Skeletal muscle tissue (tissue), 4 donors: ENCODE data around the gene PPARA. TPM values are rescaled to one million over a fixed set of nuclear protein-coding genes. Genes with fewer than 3 reads are reported as not detected.
"Not testable (repeated sequence)": the region's sequence is repeated elsewhere in the genome, so short reads cannot be mapped to it uniquely, and the experiment has no call there.

ENCODE experiments used
- H3K27ac ChIP-seq: one replicate; pipeline ENCODE4 v1.7.0; 2013; ENCODE audit warnings: mild to moderate bottlenecking, low read depth, low read length, inconsistent platforms
- H3K27me3 ChIP-seq, 3 donors: one replicate each; pipeline ENCODE4 v1.7.0; 2013; ENCODE audit warnings: low read length in 3 of 3; ENCODE audit not compliant: control insufficient read depth in 3 of 3, insufficient read depth in 3 of 3
- H3K36me3 ChIP-seq, 3 donors: one replicate each; pipeline ENCODE4 v1.7.0; 2013; ENCODE audit warnings: low read length in 3 of 3; ENCODE audit not compliant: control insufficient read depth in 3 of 3, insufficient read depth in 3 of 3
- H3K4me1 ChIP-seq, 3 donors: one replicate each; pipeline ENCODE4 v1.7.0; 2013; ENCODE audit warnings: low read length in 3 of 3, mild to moderate bottlenecking in 3 of 3; ENCODE audit not compliant: control insufficient read depth in 3 of 3, insufficient read depth in 3 of 3
- H3K4me3 ChIP-seq, 3 donors: one replicate each; pipeline ENCODE4 v1.7.0; 2013; ENCODE audit warnings: low read length in 3 of 3
- H3K9ac ChIP-seq, 3 donors: one replicate each; pipeline ENCODE4 v1.7.0; 2013; ENCODE audit warnings: low read length in 3 of 3, mild to moderate bottlenecking in 3 of 3, moderate library complexity in 2 of 3, low read depth in 1 of 3
- H3K9me3 ChIP-seq, 3 donors: one replicate each; pipeline ENCODE4 v1.7.0; 2013; ENCODE audit warnings: low read length in 3 of 3; ENCODE audit not compliant: control insufficient read depth in 3 of 3
- total RNA-seq: library from RNA; depleted of rRNA; stranded (reverse); fragments of >200 nt; gene quantifications from one replicate; pipeline ENCODE4 v1.2.3, GENCODE V29; 2014
- donor health status: Osteomylitis.

PPARA gene
- total RNA-seq, 1 donor from 2014 or later: 18.8 TPM

DNA sequence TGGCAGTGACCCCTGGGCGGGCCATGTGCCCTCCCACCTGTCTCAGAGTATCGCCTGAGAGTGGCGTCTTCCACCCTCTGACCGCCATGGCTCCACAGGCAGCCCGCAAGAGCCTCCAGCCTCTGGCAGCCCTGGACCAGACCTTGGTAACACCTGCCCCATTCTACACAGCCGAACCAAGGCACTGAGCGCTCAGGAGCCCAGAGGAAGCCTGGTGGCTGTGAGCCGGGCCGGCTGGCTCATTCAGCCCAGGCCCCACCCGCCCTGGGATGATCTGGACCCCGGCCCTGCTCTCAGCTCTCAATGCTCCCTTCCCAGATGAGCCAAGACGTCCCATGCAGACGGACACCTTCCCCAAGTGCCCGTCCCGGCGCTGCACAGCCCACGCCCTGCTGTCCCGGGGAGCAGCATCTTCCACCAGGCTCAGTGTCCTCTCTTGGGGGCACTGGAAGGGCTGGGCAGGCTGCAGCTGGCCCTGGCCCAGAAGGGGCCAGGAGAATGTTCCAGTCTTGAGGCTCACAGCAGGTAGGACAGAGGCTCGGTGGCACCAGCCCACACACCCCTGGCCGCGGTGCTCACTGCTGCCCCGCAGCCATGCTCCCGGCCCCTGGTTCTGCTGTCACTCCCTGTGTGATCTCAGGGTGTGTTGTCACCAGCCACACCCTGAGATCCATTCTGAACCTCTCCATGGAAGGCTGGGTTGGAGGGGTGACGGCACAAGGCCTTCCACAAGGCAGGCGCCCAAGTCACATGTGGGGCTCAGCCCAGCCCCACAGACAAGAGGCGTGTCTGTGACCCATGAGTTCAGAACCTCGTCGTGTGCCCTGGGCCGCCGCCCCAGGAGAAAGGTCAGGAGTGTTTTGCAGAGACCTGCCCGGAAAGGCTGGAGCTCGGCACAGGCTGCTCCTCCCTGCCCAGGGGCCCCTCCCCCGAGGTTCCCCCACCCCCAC, 24.2 kb upstream of the PPARA start:
- Histone ChIP-seq H3K9me3 (no peaks in the 10 kb centered on the region), H3K27ac (no peak overlapping the region), H3K9ac (no peak overlapping the region), H3K4me3 (no peak overlapping the region), H3K36me3 (no peaks in the 10 kb centered on the region), H3K27me3 (no peaks in the 10 kb centered on the region), H3K4me1 (peaks cover 6 to 21% (median 21%) of the 10 kb centered on the region in 3 donors)

DNA sequence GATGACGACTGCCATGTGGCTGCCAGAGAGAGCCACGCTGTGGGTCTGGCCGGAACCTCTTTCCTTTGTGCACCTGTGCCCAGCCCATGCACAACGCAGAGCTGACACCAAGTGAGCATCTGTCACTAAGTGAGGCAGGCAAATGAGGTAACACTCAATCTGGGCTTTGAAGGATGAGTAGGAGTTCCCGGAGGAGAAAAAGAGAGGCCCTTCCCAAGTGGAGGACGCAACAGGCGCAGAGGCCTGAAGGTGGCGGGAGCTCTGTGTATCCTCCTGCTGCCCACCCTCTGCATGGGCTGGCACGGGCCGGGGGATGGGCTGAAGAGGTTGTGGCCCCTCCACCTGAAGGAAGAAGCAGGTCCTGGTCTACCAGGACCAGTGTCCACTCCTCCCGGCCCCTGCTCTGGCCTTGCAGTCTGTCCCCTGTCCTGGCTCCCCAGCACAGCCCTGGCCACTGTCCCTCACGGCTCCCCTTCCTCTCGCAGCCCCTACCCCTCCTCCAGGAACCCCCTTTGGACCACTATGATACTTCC, 23.4 kb upstream of the PPARA start:
- Histone ChIP-seq H3K9me3 (no peaks in the 10 kb centered on the region), H3K36me3 (no peaks in the 10 kb centered on the region), H3K4me1 (peaks cover 6 to 21% (median 21%) of the 10 kb centered on the region in 3 donors), H3K4me3 (no peak overlapping the region), H3K9ac (no peak overlapping the region), H3K27me3 (no peaks in the 10 kb centered on the region), H3K27ac (no peak overlapping the region)

GRCh38 chr22:46127556-46127955, 22.8 kb upstream of the PPARA start:
- Histone ChIP-seq H3K4me3 (no peak overlapping the region), H3K27ac (no peak overlapping the region), H3K27me3 (no peaks in the 10 kb centered on the region), H3K9ac (no peak overlapping the region), H3K9me3 (no peaks in the 10 kb centered on the region), H3K4me1 (peaks cover 6 to 18% (median 15%) of the 10 kb centered on the region in 3 donors), H3K36me3 (no peaks in the 10 kb centered on the region)

DNA sequence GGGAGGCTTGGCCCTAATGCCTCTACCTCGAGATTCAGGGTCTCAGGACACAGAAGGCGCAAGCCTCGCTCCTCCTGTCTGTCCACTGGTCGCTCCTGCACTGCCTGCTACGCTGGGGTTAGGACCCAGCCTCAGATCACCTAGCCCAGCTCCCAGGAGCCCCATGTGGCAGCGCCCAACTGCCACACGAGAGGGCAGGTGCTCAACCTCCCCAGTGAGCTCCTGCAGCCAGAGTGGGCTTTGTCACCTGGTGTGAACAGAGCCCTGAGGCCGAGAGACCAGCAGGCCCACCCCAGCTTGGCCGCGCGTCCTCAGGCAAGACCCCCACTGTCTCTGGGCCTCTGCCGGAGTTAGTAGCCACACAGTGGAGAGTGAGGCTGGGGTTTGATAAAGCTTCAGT, 21.7 kb upstream of the PPARA start:
- H3K9me3 ChIP-seq: no peaks in the 10 kb centered on the region
- H3K27ac ChIP-seq: no peak overlapping the region

DNA sequence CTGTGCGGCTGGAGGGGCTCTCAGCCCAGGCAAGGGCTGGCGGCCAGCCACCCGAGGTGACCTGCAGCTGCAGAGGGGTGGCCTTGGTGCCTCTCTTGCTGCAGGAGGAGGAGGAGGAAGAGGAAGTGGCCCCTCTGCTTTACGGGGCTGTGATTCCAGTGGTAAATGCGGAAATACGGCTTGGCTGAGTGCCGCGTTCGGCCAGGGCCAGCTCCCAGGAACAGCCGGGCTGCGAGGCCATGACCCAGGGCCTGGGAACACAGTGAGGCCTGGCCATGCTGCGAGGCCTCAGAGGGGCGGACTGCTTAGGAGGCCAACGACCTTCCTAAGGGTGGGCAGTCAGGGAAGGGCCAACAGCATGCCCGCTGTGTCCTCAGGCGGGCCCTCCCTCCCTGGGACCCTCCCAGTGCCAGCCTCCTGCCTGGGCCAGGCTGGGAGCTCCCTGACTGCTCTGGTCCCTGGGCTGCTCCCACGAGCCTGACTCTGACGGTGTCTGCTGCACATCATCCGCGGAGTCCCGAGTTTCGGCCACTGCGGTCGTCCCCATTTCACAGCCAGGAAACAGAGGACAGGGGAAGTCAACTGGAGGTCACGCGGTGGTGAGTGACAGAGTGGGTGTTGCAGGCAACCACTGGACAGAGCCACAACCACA, 20.8 kb upstream of the PPARA start:
- H3K4me3 ChIP-seq: no peak overlapping the region
- peak overlapping the region; percentile 68 for H3K27ac ChIP-seq
- H3K36me3 ChIP-seq: no peaks in the 10 kb centered on the region
- H3K27me3 ChIP-seq: no peaks in the 10 kb centered on the region
- H3K4me1 ChIP-seq: peaks cover 6 to 20% (median 12%) of the 10 kb centered on the region in 3 donors
- H3K9ac ChIP-seq: peak overlapping the region; percentile 38 to 81 (median 62)
- no peaks in the 10 kb centered on the region for H3K9me3 ChIP-seq

More for the DNA sequence above, 21.7 kb upstream of the PPARA start:
- Histone ChIP-seq H3K4me3 (no peak overlapping the region), H3K36me3 (no peaks in the 10 kb centered on the region), H3K27me3 (no peaks in the 10 kb centered on the region), H3K9ac (peak overlapping the region in 1 of 3 donors; percentile 62), H3K4me1 (peaks cover 6 to 20% (median 12%) of the 10 kb centered on the region in 3 donors)

DNA sequence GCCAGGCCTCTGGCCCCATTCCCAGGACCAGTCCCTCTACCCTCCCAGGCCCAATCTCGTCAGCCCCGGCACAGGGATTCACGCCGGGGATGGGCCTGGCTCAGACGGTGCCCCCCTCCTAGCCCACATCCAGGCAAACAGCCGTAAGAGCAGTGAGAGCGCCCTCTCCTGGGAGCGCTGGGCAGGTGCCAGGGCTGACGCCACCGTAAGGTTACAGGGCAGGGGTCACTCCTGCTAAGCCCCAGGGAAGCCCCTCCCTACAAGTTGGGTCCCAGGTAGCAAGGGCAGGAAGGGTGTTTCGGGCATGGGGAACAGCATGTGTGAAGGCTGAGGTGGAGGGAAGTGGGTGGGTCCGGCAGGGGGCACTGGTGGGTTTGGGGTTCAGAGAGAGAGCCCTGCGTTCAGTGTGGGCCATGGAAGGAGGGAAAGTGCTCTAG, 19.2 kb upstream of the PPARA start:
- H3K27me3 ChIP-seq: no peaks in the 10 kb centered on the region
- H3K9ac ChIP-seq: no peak overlapping the region
- no peaks in the 10 kb centered on the region for H3K9me3 ChIP-seq
- H3K4me3 ChIP-seq: no peak overlapping the region
- H3K27ac ChIP-seq: no peak overlapping the region
- no peaks in the 10 kb centered on the region for H3K36me3 ChIP-seq
- peaks cover 6 to 20% (median 12%) of the 10 kb centered on the region in 3 donors for H3K4me1 ChIP-seq

DNA sequence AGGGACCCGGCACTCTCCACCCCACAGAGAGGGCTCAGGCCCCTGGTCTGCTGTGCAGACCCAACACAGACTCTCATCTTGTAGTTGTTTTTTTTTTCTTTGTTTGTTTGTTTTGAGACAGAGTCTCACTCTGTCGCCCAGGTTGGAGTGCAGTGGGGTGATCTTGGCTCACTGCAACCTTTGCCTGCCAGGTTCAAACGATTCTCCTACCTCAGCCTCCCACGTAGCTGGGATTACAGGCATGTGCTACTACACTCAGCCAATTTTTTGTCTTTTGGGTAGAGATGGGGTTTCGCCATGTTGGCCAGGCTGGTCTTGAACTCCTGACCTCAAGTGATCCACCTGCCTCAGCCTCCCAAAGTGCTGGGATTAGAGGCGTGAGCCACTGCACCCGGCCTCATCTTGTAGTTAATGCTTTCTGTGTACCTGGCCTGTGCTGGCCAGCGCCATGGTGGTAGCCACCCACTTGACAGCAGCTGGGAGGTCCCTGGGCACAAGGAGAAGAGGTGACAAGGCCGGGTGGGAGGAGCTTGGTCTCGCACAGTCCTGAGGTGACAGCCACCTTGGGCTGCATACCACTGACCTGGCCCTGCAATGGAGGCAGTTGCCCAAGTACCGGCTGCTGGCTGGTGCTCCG, 18.0 kb upstream of the PPARA start:
- H3K4me1 ChIP-seq: peaks cover 6 to 20% (median 12%) of the 10 kb centered on the region in 3 donors
- H3K9me3 ChIP-seq, H3K27me3 ChIP-seq, H3K36me3 ChIP-seq, H3K4me3 ChIP-seq, H3K9ac ChIP-seq, H3K27ac ChIP-seq: not testable (repeated sequence)

- H3K27me3 ChIP-seq: no peaks in the 10 kb centered on the region
- H3K4me1 ChIP-seq: peaks cover 6 to 20% (median 12%) of the 10 kb centered on the region in 3 donors
- H3K36me3 ChIP-seq: no peaks in the 10 kb centered on the region
- no peak overlapping the region for H3K27ac ChIP-seq
- no peaks in the 10 kb centered on the region for H3K9me3 ChIP-seq
- no peak overlapping the region for H3K4me3 ChIP-seq
- no peak overlapping the region for H3K9ac ChIP-seq
Measured at GRCh38 chr22:46132830-46133587, 17.3 kb upstream of the PPARA start.

DNA sequence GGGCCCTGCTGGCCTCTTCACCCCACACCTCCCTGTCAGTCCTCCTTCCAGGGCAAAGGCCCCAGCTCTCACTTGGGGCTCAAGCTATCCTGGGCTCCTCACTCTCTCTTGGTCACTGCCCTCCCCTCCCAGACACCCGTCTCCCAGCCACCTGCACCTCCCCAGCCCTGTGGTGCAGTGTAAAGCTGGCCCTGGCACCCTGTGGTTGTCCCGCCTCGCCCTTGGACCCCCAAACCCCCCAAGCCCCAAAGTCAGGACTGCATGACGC, 16.8 kb upstream of the PPARA start:
- no peaks in the 10 kb centered on the region for H3K27me3 ChIP-seq
- H3K9me3 ChIP-seq: no peaks in the 10 kb centered on the region
- H3K4me1 ChIP-seq: peaks cover 6 to 23% (median 12%) of the 10 kb centered on the region in 3 donors
- H3K27ac ChIP-seq: no peak overlapping the region
- no peak overlapping the region for H3K9ac ChIP-seq
- no peaks in the 10 kb centered on the region for H3K36me3 ChIP-seq
- no peak overlapping the region for H3K4me3 ChIP-seq
